ENCODE measurements around the gene ROPN1L. TPM values are rescaled to one million over a fixed set of nuclear protein-coding genes. Genes with fewer than 3 reads are reported as not detected.

ROPN1L gene
- polyA plus RNA-seq, 4 donors = 0.66 to 0.90 (median 0.79) TPM

DNA sequence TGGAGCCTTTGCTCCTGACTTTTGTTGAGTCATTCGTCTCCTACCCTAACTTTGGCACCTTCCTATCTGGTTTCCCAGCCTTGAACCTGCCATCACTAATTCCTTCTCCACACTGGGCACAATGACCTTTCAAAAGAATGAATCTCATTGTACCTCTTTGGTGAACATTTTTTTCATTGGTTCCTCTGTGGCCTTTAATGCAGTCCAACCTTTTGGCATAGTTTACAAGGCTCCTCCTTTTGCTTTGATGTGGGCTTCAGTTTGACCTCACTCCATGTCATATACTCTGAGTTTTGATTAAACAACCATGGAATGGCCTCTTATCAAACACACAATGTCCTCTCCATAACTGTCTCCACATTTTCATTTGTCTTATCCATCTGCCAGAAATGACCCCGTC is 14.5 kb upstream of the ROPN1L start:
- DNase-seq (ENCODE audit: low read depth in 4 of 4, low spot score in 3 of 4) = no peak

DNA sequence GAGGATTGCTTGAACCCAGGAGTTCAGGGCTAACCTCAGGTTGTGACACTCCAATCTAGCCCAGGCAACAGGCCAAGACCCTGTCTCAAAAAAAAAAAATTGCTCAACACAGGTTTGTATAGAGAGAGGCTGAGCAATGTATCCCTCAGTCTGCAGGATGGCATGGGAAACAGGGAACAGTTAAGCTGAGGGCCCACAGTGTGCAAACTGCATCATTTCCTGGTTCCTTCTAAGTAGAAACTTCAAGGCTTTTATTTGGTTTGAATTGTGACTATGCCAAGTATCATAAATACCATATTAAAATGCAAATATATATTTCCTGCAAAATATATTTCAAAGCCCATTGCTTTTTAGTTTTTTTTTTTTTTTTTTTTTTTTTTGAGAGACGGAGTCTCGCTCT is 13.7 kb upstream of the ROPN1L start:
- DNase-seq (ENCODE audit: low read depth in 4 of 4, low spot score in 3 of 4) = no peak

DNA sequence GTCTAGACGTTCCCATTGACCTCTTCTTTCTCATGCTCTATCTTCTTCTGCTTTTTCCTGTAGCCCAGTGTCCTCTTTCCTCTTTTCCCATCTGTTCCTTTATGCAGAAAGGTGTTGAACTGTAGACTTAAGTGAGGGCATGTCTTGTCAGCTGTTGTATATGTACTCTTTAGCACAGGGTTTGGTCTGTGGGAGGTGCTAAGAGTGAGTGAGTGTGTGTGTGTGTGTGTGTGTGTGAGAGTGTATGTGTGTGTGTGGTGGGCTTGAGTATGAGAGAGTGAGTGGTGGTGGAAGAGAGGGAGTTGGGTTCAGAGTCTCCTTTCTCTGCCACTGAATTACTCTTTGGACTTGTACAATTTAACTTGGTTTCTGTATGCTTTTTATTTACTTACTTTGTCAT is 10.3 kb upstream of the ROPN1L start:
- no peak for DNase-seq (ENCODE audit: low read depth in 4 of 4, low spot score in 3 of 4)

DNA sequence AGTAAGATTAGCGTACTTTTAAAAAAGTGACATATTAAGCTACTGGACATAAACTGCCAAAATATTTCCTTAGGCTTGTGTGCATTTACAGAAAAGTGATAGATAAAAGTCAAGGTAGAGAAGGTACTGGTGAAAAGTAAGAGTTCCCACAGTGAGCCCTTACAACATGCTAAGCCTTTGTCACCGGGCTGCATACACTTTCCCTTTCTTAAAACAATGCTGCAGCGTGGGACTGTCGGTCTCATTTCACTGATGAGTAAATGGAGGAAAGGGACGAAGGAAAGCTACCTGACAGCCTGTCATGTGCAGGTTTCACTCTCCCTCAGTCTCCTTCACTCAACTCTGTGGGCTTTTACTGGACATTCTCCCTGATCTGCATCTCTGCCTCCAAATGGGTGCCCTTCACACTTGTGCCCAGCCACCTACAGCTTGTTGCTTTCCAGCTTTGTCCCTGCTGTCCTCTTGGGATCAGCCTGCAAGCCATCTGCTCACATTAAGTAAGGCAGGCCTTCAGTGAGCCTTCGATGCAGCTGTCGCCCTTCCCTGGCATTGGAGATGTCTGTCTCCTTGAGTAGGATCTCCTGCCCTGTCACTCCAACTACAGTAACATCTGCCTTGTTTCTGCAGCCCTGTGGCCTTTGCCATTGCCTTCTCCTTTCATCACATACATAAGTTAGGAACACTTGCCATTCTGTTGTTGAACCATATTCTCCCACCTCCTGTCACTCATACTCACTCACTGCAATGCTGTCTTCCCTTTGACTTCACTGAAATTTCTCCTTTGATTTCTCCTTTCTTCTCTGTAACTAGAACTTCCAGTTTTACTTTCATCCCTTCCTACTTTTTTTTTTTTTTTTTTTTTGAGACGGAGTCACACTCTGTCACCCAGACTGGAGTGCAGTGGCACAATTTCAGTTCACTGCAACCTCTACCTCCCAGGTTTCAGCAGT is 9.3 kb upstream of the ROPN1L start:
- no peak for DNase-seq (ENCODE audit: low read depth in 4 of 4, low spot score in 3 of 4)

DNA sequence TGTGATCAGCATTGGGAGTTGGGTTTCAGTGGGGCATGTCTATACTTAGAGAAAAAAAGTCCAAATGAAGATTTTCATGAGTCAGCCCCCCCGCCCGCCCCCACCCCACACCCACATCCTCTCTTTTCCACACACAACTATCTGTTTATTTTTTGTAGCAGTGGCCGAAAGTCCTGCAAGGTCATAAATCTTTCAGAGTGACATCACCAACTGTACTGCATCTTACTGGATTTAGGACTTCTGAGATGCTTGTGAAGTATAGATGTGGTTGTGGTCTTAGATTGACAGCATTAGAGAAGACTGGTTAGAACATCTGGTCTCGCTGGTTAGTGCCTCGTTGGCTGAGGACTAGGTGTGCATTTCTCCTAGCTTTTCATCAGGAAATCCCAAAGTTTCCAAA is 7.3 kb upstream of the ROPN1L start:
- DNase-seq (ENCODE audit: low read depth in 4 of 4, low spot score in 3 of 4) = no peak

DNA sequence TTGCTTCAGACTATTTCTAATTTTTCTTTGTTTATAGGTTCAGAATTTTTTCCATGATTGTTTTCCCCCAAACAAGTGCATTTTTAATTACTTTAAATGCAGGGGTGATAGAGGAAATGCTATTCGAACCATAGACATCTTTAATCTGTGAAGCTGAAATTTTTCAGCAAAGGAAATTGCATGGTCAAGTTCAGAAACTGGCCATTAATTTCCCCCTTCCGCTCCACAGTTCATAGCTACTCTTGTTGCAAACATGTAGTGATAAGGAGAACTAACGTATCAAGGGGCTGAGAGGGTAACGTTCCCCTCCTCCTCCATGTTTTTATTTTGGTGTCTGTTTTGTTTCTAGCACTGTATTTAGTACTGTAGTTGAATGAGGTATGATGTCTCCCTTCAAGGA is 3.4 kb upstream of the ROPN1L start:
- no peak for DNase-seq (ENCODE audit: low read depth in 4 of 4, low spot score in 3 of 4)

DNA sequence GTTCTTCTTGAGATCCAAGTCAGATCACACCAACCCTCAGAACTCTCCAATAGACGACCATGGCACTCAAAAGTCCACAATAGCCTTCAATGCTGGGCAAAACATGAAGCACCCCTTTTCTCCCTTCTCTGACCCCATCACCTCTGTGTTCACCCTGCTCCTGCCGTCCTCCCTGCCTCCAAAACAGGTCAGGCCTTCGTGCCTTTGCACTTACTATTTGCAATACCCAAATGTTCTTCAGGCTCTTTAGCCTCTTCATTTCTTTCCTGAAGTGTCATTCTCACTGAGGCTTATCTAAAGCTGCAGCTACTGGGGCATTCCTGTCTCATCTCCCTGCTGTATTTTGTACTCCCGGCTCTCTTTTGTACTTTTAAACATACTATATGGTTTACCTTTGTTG is 2.0 kb upstream of the ROPN1L start:
- no peak for DNase-seq (ENCODE audit: low read depth in 4 of 4, low spot score in 3 of 4)

DNA sequence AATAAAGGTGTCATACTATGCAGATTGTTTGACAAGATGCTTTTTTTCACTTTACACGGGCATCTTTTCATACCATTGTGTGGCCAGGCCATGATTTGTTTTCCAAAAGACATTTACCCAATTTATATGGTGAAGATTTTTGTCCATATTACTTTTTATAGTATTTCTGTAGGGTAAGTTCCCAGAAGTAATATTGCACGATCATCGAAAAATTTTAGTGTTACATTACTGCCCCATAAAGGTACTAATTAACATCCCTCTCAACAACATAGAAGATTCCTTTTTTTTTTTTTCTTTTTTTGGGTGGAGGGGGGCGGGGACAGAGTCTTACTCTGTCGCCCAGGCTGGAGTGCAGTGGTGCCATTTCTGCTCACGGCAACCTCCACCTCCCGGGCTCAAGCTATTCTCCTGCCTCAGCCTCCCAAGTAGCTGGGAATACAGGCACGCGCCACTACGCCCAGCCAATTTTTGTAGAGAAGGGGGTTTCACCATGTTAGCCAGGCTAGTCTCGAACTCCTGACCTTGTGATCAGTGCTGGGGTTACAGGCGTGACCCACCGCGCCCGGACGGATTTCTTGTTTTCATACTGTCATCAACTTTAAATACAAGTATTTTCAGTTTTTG is 1.2 kb upstream of the ROPN1L start:
- no peak for DNase-seq (ENCODE audit: low read depth in 4 of 4, low spot score in 3 of 4)

DNA sequence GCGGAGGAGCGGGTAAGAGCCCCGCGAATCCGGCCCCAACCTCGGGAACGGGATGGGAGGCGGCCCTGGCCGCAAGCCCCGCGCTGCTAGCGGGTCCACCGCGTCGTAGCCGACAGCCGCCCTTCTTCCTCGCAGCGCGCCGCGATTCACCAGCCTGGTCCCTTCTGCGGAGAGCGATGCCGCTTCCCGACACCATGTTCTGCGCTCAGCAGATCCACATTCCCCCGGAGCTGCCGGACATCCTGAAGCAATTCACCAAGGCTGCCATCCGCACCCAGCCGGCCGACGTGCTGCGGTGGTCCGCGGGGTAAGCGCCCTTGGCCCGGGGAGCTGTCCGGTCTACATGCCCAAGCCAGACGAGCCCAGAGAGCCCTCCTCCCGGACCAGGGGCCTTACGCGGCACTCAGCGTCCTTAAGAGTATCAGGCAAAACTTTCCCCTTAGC is 335 bp downstream of the ROPN1L start:
- no peak for DNase-seq (ENCODE audit: low read depth in 4 of 4, low spot score in 3 of 4)

DNA sequence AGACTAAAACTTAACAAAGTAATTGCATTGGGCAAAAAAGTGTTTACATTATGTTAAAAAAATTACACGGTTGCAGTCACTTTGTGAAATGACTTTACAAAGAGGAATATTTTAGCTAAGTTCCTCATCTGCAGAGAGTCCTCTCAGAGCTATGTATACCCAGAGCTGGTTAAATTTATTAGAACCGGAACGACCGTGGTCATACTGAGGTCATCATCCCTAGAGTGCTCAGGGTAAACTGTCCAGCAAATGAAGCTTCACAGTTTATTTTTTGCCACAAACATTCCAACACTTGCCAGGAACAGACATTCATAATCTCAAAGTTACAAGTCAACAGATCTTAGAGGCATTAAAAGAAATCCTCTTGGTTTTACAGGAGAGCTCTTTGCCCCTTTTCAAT is 897 bp downstream of the ROPN1L start:
- no peak for DNase-seq (ENCODE audit: low read depth in 4 of 4, low spot score in 3 of 4)

DNA sequence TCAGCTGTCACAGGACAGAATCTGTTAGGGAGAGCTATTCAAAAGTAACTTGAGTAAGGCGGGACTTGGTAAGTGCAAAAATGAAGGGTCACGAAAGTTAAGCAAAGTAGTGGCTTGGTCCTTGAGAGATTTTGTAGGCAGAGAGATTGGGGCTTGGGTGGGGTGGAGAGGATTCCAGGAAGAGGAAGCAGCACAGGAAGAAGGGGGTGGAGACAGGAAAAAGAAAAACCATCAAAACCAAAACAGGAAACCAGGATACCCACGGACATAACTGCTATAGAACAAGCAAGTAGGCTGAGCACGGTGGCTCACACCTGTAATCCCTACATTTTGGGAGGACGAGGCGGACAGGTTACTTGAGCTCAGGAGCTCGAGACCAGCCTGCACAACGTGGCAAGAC is 3.7 kb downstream of the ROPN1L start:
- no peak for DNase-seq (ENCODE audit: low read depth in 4 of 4, low spot score in 3 of 4)

DNA sequence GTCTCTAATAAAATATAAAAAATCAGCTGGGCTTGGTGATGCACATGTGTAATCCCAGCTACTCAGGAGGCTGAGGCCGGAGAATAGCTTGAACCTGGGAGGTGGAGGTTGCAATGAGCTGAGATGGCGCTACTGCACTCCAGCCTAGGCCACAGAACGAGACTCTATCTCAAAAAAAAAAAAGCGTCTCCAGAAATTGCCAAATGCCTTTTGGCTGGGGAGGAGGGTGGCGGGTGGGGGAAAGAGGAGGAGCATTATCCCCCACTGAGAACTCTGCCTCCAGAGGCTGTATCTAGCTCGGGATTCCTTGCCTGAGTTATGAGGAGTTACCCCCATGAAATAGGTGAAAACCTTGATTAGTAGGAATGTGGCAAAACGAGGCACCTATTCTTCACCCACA is 4.8 kb downstream of the ROPN1L start:
- no peak for DNase-seq (ENCODE audit: low read depth in 4 of 4, low spot score in 3 of 4)

DNA sequence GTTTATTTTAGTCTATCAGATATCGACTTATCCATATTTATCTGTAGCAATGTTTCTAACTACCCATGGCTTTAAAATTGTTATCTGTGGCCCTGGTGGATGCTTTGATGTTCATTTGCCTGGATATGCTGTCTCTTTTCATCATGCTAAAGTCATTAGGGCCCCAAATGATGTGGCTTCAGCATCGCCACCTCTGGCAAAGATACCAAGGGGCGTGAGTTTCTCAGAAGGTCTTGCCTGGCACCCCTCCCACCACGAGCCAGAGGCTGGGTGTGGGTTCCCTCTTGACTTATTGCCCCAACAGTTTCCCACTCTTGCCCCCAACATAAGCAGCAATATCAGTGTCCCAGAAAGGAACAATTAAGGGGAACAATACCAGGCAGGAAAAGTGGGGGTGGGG is 5.4 kb downstream of the ROPN1L start:
- no peak for DNase-seq (ENCODE audit: low read depth in 4 of 4, low spot score in 3 of 4)

DNA sequence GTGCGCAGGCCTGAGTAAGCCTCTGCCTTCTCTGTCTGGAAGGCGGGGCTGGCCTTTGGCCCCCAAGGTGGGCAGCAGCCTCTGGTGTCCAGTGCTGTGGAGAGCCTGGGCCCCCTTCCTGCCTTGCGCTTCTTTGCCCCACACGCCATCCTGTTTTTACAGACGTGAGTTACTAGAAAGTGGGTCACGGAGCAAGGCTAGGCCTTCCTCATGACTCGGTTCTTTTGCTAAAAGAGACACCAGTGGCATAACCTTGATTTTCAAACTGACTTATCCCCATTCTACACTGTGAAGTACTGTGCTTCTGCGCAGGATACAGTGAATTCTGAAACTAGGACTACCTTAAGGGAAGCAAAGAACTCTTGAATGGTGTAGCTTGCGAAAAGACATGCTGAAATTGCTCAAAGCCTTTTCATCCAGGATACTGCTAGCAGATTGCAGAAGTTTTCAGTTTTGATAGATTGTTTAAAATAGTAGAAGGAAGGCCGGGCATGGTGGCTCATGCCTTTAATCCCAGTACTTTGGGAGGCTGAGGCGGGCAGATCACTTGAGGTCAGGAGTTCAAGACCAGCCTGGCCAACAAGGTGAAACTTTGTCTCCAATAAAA is 7.2 kb downstream of the ROPN1L start:
- no peak for DNase-seq (ENCODE audit: low read depth in 4 of 4, low spot score in 3 of 4)

DNA sequence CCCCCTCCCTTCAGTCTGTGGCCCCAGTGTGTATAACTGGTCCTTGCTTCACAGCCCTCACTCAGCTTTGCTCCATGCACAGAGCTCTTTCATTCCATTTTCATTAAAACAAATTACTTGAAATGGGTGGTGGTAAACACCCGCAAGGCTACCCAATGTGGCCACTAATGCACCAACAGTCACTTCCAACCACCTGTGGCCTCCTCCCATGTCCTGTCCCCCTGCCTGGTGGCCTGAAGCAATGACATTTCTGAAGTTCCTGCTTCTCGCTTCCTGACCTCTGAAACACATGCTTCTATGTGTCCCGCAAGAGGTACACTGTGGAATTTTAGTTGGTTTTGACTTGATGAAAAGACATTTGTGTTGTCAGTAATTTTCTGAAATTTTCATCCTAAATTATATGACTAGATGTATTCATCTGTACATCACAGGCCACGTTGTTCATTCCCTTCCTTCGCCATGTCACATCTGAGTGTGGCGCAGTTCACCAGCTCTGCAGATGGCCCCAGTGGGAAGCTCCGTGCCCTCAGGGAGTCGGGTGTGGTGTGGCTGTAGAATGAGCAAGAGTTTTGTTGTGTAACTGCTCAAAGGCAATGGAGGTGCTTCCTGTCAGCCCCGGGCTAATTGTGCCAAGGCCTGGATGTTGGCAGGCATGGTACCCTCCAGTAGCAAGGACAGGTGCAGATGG is 9.6 kb downstream of the ROPN1L start:
- no peak for DNase-seq (ENCODE audit: low read depth in 4 of 4, low spot score in 3 of 4)

DNA sequence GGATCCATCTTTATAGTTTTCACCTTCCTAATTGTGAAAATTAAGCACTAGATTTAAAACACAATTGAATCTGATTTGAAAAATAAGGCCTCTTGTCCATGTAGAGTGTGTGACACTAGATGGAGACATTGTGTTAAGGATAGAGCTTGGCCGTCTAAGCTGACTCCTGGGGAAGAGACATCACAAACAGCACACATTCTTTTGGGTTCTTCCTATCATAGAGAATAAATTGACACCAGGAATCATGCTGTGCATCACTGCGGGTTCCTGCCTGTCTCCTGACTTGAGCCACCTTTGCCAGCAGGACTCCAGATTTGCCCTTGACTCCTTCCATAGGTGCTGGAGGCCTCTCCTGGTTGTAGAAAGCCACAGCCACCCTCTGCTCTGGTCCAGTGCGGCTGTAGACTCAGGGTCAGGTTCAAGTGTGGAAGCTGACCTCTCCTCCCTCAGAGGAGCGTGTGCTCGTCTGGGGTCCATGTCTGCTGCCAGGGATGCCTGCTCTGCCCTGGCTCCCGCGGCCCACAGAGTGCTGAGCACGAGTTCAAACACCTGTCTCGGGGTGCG is 11.2 kb downstream of the ROPN1L start:
- DNase-seq (ENCODE audit: low read depth in 4 of 4, low spot score in 3 of 4) = peak in 2 of 4 donors; percentile 44 to 47

DNA sequence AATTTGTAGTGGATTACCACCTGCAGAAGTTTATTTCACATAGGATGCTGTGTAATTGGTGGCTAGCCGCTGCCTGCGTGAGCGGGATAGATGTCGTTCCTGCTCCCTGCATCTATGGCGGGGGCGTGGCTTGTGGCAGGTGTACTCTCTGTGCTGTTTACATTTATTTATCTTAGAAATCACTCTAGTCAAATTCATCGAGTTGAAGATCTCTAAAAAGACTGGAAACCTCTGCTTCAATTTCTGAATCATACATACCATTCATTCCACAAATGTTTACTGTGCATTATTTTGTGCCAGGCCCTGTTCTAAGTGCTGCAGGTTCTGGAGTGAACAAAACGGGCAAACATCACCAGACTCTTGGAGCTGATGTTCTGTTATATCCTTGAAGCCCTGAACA is 11.9 kb downstream of the ROPN1L start:
- no peak for DNase-seq (ENCODE audit: low read depth in 4 of 4, low spot score in 3 of 4)

DNA sequence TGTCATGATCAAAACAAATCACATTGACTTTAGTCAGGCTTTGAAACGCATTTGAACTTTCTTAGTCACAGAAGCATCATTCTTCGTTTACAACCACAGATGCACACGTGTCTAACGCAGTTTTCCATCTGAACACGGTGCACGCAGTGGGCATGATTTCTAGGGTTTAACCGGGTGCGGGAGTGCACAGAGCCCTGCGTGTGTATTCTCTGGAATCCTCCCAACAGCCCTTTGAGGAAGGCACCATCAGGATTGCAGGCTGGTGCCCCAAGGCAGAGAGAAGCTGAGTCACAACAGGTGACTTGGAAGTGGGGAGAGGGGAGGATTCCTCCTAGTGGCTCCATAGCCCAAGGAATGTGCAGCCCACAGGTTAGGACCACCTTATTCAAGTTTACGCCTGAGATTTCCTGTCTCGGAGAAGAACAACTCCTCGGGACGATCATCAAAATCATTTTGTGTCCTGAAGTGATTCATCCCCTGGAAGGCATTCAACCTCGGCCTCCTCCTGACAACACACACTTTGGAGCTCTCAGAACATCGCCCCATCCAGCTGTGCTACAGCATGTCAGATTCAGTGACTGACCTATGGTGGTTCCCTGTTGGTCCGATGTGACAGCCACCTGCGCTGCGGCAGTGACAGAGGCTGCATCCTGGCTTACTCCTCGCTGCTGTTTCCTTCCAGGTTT is 13.1 kb downstream of the ROPN1L start:
- no peak for DNase-seq (ENCODE audit: low read depth in 4 of 4, low spot score in 3 of 4)

DNA sequence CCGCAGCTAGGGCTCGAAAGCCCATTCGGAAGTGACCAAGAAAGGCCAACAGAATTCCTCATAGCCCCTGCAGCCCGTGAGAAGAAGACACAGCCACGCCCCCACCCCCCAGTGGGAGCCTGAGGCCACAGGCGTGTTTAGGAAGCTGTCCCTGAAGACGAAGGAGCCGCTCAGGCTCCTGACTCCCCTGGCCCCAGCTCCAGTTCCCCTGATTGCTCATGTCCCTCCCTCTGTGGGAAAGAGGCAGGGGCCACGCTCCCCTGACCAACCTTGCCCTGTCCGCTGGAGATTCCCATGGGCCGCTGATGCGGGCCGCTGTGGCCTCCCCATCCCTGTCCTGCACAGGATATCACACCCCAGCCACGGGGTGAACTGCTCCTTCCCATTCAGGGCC is 13.6 kb downstream of the ROPN1L start:
- DNase-seq (ENCODE audit: low read depth in 4 of 4, low spot score in 3 of 4) = no peak
